Measurements from ENCODE around the gene COP1. TPM values are rescaled to one million over a fixed set of nuclear protein-coding genes. Genes with fewer than 3 reads are reported as not detected.

COP1 gene
- total RNA-seq, 1 donor from 2014 or later = 64.9 TPM

- Mint-ChIP-seq H3K27ac (ENCODE audit: unreplicated experiment) (no peak overlapping the region), H3K4me1 (ENCODE audit: unreplicated experiment) (no peaks in the 10 kb centered on the region)
Observed at GRCh38 chr1:176222196-176222595, 15.1 kb upstream of the COP1 start.

DNA sequence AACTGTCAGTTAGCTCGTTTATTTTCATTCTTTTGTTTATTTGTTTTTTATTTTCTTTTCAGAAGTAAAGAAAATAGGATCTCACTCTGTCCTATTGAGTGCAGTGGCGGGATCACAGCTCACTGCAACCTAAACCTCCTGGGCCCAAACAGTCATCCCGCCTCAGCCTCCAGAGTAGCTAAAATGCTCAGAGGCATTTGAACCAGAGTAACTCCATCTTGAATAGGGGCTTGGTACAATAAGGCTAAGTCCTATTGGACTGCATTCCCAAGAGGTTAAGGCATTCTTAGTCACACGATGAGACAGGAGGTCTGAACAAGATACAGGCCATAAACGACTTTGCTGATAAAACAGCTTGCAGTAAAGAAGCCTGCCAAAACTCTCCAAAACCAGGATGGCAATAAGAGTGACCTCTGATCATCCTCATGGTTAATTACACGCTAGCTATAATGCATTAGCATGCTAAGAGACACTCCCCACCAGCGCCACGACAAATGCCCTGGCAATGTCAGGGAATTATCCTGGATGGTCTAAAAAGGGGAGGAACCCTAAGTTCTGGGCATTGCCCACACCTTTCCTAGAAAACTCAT is 13.1 kb upstream of the COP1 start:
- Mint-ChIP-seq H3K4me1 (ENCODE audit: unreplicated experiment) (no peaks in the 10 kb centered on the region), H3K27me3 (ENCODE audit: unreplicated experiment) (peaks cover 1% of the 10 kb centered on the region), H3K27ac (ENCODE audit: unreplicated experiment) (no peak overlapping the region), H3K36me3 (ENCODE audit: low read depth, unreplicated experiment) (no peaks in the 10 kb centered on the region), H3K9me3 (ENCODE audit: unreplicated experiment) (no peaks in the 10 kb centered on the region), H3K4me3 (ENCODE audit: unreplicated experiment) (no peak overlapping the region)
- no peak for DNase-seq (ENCODE audit: low spot score)
- no peak for TF ChIP-seq CTCF (IDR thresholded peaks at IDR 0.05; ENCODE audit: unreplicated experiment)

More at GRCh38 chr1:176222196-176222595, 15.1 kb upstream of the COP1 start:
- no peaks in the 10 kb centered on the region for H3K9me3 Mint-ChIP-seq (ENCODE audit: unreplicated experiment)
- DNase-seq (ENCODE audit: low spot score) = no peak
- peaks cover 1% of the 10 kb centered on the region for H3K27me3 Mint-ChIP-seq (ENCODE audit: unreplicated experiment)
- no peak overlapping the region for H3K4me3 Mint-ChIP-seq (ENCODE audit: unreplicated experiment)
- TF ChIP-seq CTCF (IDR thresholded peaks at IDR 0.05; ENCODE audit: unreplicated experiment) = no peak
- H3K36me3 Mint-ChIP-seq (ENCODE audit: low read depth, unreplicated experiment) = no peaks in the 10 kb centered on the region

DNA sequence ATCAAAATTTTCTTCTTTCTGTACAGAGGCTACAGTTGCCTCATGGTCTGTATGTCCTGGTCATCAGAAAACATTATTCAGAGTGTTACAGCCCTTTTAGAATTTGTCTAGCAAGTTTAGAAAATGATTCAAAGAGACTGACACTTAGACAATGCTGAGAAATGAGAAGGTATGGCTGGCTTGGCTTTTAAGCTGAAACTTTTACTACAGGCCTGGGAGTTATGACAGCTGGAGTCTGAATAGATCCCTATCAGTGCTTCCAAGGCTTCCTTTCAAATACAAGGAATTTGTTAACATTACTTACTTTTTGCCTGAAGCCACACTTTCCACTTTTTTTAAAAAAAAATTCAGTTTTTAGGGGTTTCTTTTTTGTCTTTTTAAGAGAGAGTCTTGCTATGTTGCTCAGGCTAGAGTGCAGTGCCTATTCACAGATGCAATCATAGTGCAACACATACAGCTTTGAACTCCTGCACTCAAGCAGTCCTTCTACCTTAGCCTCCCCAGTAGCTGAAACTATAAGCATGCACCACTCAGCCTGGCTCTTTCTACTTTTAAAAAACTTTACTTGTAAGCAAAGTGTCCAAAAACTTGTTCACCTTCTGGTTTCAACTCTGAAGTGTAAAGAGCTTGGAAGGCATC is 10.5 kb upstream of the COP1 start:
- Mint-ChIP-seq H3K27ac (ENCODE audit: unreplicated experiment) (no peak overlapping the region), H3K27me3 (ENCODE audit: unreplicated experiment) (peaks cover 1% of the 10 kb centered on the region), H3K4me1 (ENCODE audit: unreplicated experiment) (no peaks in the 10 kb centered on the region), H3K9me3 (ENCODE audit: unreplicated experiment) (no peaks in the 10 kb centered on the region), H3K36me3 (ENCODE audit: low read depth, unreplicated experiment) (no peaks in the 10 kb centered on the region), H3K4me3 (ENCODE audit: unreplicated experiment) (no peak overlapping the region)
- no peak for TF ChIP-seq CTCF (IDR thresholded peaks at IDR 0.05; ENCODE audit: unreplicated experiment)
- no peak for DNase-seq (ENCODE audit: low spot score)

- DNase-seq (ENCODE audit: low spot score) = no peak
- Mint-ChIP-seq H3K27me3 (ENCODE audit: unreplicated experiment) (no peaks in the 10 kb centered on the region), H3K36me3 (ENCODE audit: low read depth, unreplicated experiment) (no peaks in the 10 kb centered on the region), H3K4me3 (ENCODE audit: unreplicated experiment) (no peak overlapping the region), H3K4me1 (ENCODE audit: unreplicated experiment) (no peaks in the 10 kb centered on the region), H3K27ac (ENCODE audit: unreplicated experiment) (no peak overlapping the region), H3K9me3 (ENCODE audit: unreplicated experiment) (no peaks in the 10 kb centered on the region)
- TF ChIP-seq CTCF (IDR thresholded peaks at IDR 0.05; ENCODE audit: unreplicated experiment) = no peak
Observed at GRCh38 chr1:176216031-176216430, 8.9 kb upstream of the COP1 start.

GRCh38 chr1:176211396-176212165 is 4.5 kb upstream of the COP1 start:
- DNase-seq (ENCODE audit: low spot score) = no peak
- no peak for TF ChIP-seq CTCF (IDR thresholded peaks at IDR 0.05; ENCODE audit: unreplicated experiment)

More at GRCh38 chr1:176211396-176212165, 4.5 kb upstream of the COP1 start:
- Mint-ChIP-seq H3K27me3 (ENCODE audit: unreplicated experiment) (peaks cover 6% of the 10 kb centered on the region), H3K36me3 (ENCODE audit: low read depth, unreplicated experiment) (peaks cover 4% of the 10 kb centered on the region), H3K27ac (ENCODE audit: unreplicated experiment) (no peak overlapping the region), H3K4me3 (ENCODE audit: unreplicated experiment) (no peak overlapping the region), H3K9me3 (ENCODE audit: unreplicated experiment) (no peaks in the 10 kb centered on the region), H3K4me1 (ENCODE audit: unreplicated experiment) (peaks cover 6% of the 10 kb centered on the region)

Measured in endothelial cell (in vitro differentiated cells).